ENCODE data around the gene AKT2. TPM values are rescaled to one million over a fixed set of nuclear protein-coding genes. Genes with fewer than 3 reads are reported as not detected.

Gene AKT2
- total and polyA plus RNA-seq, 2 of the 8 experiments (the other 6 are each of a cell fraction or from before 2014, with no cell fraction given), result 151 to 183 TPM

DNA sequence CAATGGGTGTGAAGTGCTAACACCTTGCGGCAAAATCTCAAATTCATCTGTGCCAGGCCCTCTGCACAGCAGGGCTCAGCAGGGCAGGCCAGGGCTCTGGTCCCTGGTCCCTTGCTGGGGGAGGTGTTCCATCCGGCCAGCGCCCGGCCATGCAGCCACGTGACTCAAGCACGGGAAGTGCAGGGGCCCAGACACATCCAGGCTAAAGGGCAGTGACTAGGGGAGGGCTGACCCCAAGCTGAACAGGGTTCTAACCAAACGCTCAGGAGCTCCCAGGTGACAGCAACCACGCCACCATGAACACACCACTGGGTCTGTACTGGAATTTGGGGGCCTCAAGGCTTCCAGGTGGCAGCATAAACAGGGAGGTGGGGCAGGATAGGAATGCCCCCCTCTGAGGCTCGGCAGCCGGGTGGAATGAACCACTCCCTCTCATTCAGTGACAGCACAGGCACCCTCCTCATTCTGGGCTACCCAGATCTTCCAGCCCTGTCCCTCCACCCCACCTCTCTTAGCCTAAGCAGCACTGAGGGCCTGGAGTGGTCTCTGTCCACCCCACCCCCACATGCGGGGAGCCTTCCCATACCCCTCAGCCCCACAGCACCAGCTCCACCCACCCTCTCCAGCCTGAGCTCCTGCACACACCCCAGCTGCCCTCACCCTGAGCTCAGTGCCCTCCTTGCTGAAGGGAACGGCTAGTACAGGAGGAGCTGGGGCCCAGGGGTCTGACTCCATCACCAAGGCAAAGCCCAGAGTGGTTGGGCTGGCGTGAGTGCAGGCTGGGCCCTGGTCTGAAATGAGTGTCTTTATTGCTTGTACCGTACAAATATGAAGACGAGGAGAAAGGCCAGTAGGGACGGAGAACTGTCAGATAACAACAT is 53.4 kb downstream of the AKT2 start:
- WGBS, 2 experiments (ENCODE audit: extremely low coverage in 1 of 2, insufficient coverage in 1 of 2, insufficient read length in 1 of 2, insufficient replicate concordance in 2 of 2, low coverage in 1 of 2, low lambda C conversion rate in 2 of 2, missing lambda C conversion rate in 1 of 2), result 52% methylated on average over 16 of the region's 16 CpGs; no CpG with 5 or more reads in 1 of the 2 experiments
- peak overlapping the region; percentile 52; the same call in 1 of the 2 replicates for H3K27ac ChIP-seq (ENCODE audit: low read depth, low read length)
- 0 out of 2 replicates have a peak, but pooled peaks have one; percentile 23 for TF ChIP-seq SP4 (IDR thresholded peaks at IDR 0.05; ENCODE audit: low read length)
- no peak for TF ChIP-seq KDM1A (IDR thresholded peaks at IDR 0.05; ENCODE audit: borderline replicate concordance, low read length)
- TF ChIP-seq, protein P1, sequence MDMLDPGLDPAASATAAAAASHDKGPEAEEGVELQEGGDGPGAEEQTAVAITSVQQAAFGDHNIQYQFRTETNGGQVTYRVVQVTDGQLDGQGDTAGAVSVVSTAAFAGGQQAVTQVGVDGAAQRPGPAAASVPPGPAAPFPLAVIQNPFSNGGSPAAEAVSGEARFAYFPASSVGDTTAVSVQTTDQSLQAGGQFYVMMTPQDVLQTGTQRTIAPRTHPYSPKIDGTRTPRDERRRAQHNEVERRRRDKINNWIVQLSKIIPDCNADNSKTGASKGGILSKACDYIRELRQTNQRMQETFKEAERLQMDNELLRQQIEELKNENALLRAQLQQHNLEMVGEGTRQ (IDR thresholded peaks at IDR 0.05; ENCODE audit: low read length), result peak; percentile 75
- no peak for TF ChIP-seq MAFK (IDR thresholded peaks at IDR 0.05; ENCODE audit: low read depth, low read length)
- TF ChIP-seq RAD21 (IDR thresholded peaks at IDR 0.05 in 1 of 2, conservative IDR thresholded peaks at IDR 0.05 in 1 of 2; ENCODE audit: low read depth in 2 of 2, low read length in 2 of 2), result no peak
- no peak for TF ChIP-seq KDM4A (IDR thresholded peaks at IDR 0.05; ENCODE audit: low read depth, low read length, severe bottlenecking)
- TF ChIP-seq FOSL1 (IDR thresholded peaks at IDR 0.05; ENCODE audit: insufficient read depth, low read depth, low read length), result no peak
- no peak for TF ChIP-seq CHD2 (IDR thresholded peaks at IDR 0.05; ENCODE audit: low read length)
- no peak for TF ChIP-seq GABPA (IDR thresholded peaks at IDR 0.05; ENCODE audit: borderline replicate concordance, insufficient read depth, low read length)

More for the DNA sequence above, 53.4 kb downstream of the AKT2 start:
- Histone ChIP-seq H3K23ac (ENCODE audit: insufficient read length) (no peak overlapping the region), H3K4ac (replicated peaks; ENCODE audit: insufficient read length, low read depth, low read length) (peak overlapping the region; percentile 33), H3K18ac (ENCODE audit: extremely low read depth, low read length) (peak overlapping the region; percentile 83), H3K9me3 (ENCODE audit: insufficient read depth in 2 of 2, low read depth in 1 of 2, low read length in 1 of 2) (no peaks in the 10 kb centered on the region), H2AK5ac (ENCODE audit: low read depth, low read length) (peak overlapping the region; percentile 59; the same call in 1 of the 2 replicates), H2BK5ac (ENCODE audit: low read depth, low read length) (peak overlapping the region; percentile 78), H2BK20ac (ENCODE audit: low read length) (0 out of 2 replicates have a peak overlapping the region, but pooled peaks have one; percentile 86), H4K5ac (ENCODE audit: insufficient read length, low read depth, low read length) (peak overlapping the region; percentile 42), H3K27me3 (replicated peaks in 1 of 4; ENCODE audit: control insufficient read depth in 3 of 4, extremely low read depth in 1 of 4, insufficient read depth in 3 of 4, low read length in 3 of 4) (peaks cover 0 to 13% (median 4%) of the 10 kb centered on the region in 4 experiments; a peak in 4 of 7 replicates), H3K36me3 (ENCODE audit: control insufficient read depth in 2 of 4, insufficient read depth in 4 of 4, low read length in 3 of 4) (peaks cover 0 to 6% (median under 1%) of the 10 kb centered on the region in 4 experiments; a peak in 4 of 8 replicates), H3K9ac (replicated peaks in 1 of 4; ENCODE audit: extremely low read depth in 1 of 4, low read depth in 3 of 4, low read length in 3 of 4) (no peak overlapping the region; a peak in 1 of 7 replicates), H3K79me1 (ENCODE audit: low read depth, low read length) (no peaks in the 10 kb centered on the region), H2BK120ac (replicated peaks; ENCODE audit: low read depth, low read length) (peak overlapping the region; percentile 56), H4K91ac (replicated peaks; ENCODE audit: insufficient read length, low read length) (peak overlapping the region; percentile 44), H2BK15ac (ENCODE audit: low read length) (0 out of 2 replicates have a peak overlapping the region, but pooled peaks have one; percentile 29), H3K14ac (ENCODE audit: insufficient read length) (no peak overlapping the region), H4K20me1 (replicated peaks in 1 of 2; ENCODE audit: control insufficient read depth in 1 of 2, insufficient read depth in 2 of 2, low read length in 2 of 2) (peaks cover 0 to 3% of the 10 kb centered on the region in 2 experiments), H3K79me2 (ENCODE audit: control insufficient read depth in 1 of 2, insufficient read depth in 2 of 2, low read length in 2 of 2) (no peaks in the 10 kb centered on the region), H3K4me2 (ENCODE audit: insufficient read depth in 1 of 2, low read depth in 2 of 2, low read length in 2 of 2) (peak overlapping the region; percentile 10 to 23; a peak in 3 of 4 replicates), H3K23me2 (ENCODE audit: low read depth, low read length) (no peaks in the 10 kb centered on the region), H2AFZ (ENCODE audit: low read length) (no peak overlapping the region), H3K4me3 (ENCODE audit: extremely low read depth in 1 of 4, insufficient read depth in 2 of 4, low read depth in 3 of 4, low read length in 4 of 4) (no peak overlapping the region), H4K8ac (ENCODE audit: extremely low read depth, insufficient read depth, low read length) (peak overlapping the region; percentile 28), H2BK12ac (ENCODE audit: low read depth, low read length) (peak overlapping the region; percentile 80; the same call in 1 of the 2 replicates), H3K4me1 (replicated peaks in 1 of 4; ENCODE audit: control insufficient read depth in 3 of 4, insufficient read depth in 4 of 4, low read length in 3 of 4) (peaks cover 0 to 20% (median 13%) of the 10 kb centered on the region in 4 experiments; a peak in 6 of 7 replicates), H3K56ac (replicated peaks; ENCODE audit: insufficient read length, low read depth, low read length) (no peak overlapping the region)
- ChIA-PET POLR2A (ENCODE audit: partially characterized antibody) (interaction anchor here (0.7 to 1.4 kb wide), 3 partner anchors 8 to 16 kb away, joined by 3 to 6 read pairs (median 6); partner anchors contain the start of gene TTC9B), CTCF (ENCODE audit: partially characterized antibody) (interaction anchor here (0.6 to 3.6 kb wide), 8 partner anchors 9 to 170 kb away, joined by 3 to 17 read pairs (median 4); partner anchors contain the start of gene TTC9B)
- FAIRE-seq (no peak), DNase-seq (ENCODE audit: low read depth in 1 of 2, low spot score in 2 of 2) (no peak)

Data from H1 (cell line).